CD4-positive, alpha-beta T cell (primary cell): Measurements from ENCODE around the gene BRI3BP. TPM values are rescaled to one million over a fixed set of nuclear protein-coding genes. Genes with fewer than 3 reads are reported as not detected.

Source experiments
- ATAC-seq: fragments of 200-7000 bp; cut with Tn5 transposase; one replicate; pipeline ENCODE4 v1.10.0; 2022; ENCODE audit warnings: mild to moderate bottlenecking; ENCODE audit not compliant: poor library complexity
- CTCF ChIA-PET: fragments of 350-600 bp; sonication (Branson Sonifier 250); formaldehyde crosslinking; loops from one replicate; lab custom pipeline; 2021; ENCODE audit warnings: antibody characterized with exemption, inconsistent platforms; lab: Charles Lee
- POLR2A ChIA-PET: fragments of 350-600 bp; sonication (Branson Sonifier 250); formaldehyde crosslinking; loops from one replicate; lab custom pipeline; 2021; ENCODE audit warnings: antibody characterized with exemption, inconsistent platforms; lab: Charles Lee
- DNase-seq, 14 experiments: peaks; one replicate each; pipeline ENCODE4 v3.0.0-alpha.2; 2013 to 2020; ENCODE audit warnings: mixed read lengths in 2 of 14
- H3K27ac ChIP-seq, 2 donors: one replicate each; pipeline versions ENCODE4 v1.5.1 to v1.7.0; 2013; ENCODE audit warnings: low read length in 2 of 2, low read depth in 1 of 2, mild to moderate bottlenecking in 1 of 2
- H3K27me3 ChIP-seq, 2 experiments: 1 replicate in 1 of 2; 2 replicates in 1 of 2; pipeline versions ENCODE4 v1.6.1 to v1.7.0; 2013; ENCODE audit warnings: low read length in 2 of 2, control low read depth in 1 of 2, mild to moderate bottlenecking in 1 of 2, moderate library complexity in 1 of 2; ENCODE audit not compliant: insufficient read depth in 2 of 2, control insufficient read depth in 1 of 2
- H3K36me3 ChIP-seq: one replicate; pipeline ENCODE4 v1.6.1; 2013; ENCODE audit warnings: low read length, control low read depth; ENCODE audit not compliant: insufficient read depth
- H3K4me1 ChIP-seq: one replicate; pipeline ENCODE4 v1.6.1; 2013; ENCODE audit warnings: low read length, control low read depth; ENCODE audit not compliant: insufficient read depth
- H3K4me3 ChIP-seq: one replicate; pipeline ENCODE4 v1.5.1; 2013; ENCODE audit warnings: mild to moderate bottlenecking, low read length, moderate library complexity
- H3K9me3 ChIP-seq, 2 experiments: 1 replicate in 1 of 2; 2 replicates in 1 of 2; pipeline versions ENCODE4 v1.6.1 to v1.7.0; 2013; ENCODE audit warnings: low read length in 2 of 2, mild to moderate bottlenecking in 2 of 2, control low read depth in 1 of 2, moderate library complexity in 1 of 2; ENCODE audit not compliant: control insufficient read depth in 1 of 2, insufficient read depth in 1 of 2
- H3K27ac Mint-ChIP-seq: one replicate; pipeline ENCODE4 v1.8.0; 2020; ENCODE audit warnings: mixed read lengths
- H3K27me3 Mint-ChIP-seq: one replicate; pipeline ENCODE4 v1.8.0; 2021; ENCODE audit warnings: mixed read lengths
- H3K36me3 Mint-ChIP-seq: one replicate; pipeline ENCODE4 v1.8.0; 2021; ENCODE audit warnings: low read depth, mixed read lengths
- H3K4me1 Mint-ChIP-seq: one replicate; pipeline ENCODE4 v1.8.0; 2021; ENCODE audit warnings: low read depth, mixed read lengths
- H3K4me3 Mint-ChIP-seq: one replicate; pipeline ENCODE4 v1.8.0; 2020; ENCODE audit warnings: mild to moderate bottlenecking, mixed read lengths
- H3K9me3 Mint-ChIP-seq: one replicate; pipeline ENCODE4 v1.8.0; 2020; ENCODE audit warnings: mixed read lengths
- CTCF ChIP-seq: fragments of 200-600 bp; IDR thresholded peaks from one replicate; pipeline ENCODE4 v1.8.0; 2022; ENCODE audit warnings: antibody characterized with exemption, mild to moderate bottlenecking
- intact Hi-C, 2 experiments: fragments of 100-400 bp; cut with DNase I in 1 of 2; cut with micrococcal nuclease in 1 of 2; formaldehyde crosslinking; loops; one replicate each; pipeline versions ENCODE4 v1.15.1 to v1.9.0; 2023 to 2025; cut with DNase I, micrococcal nuclease
- total RNA-seq, 174 experiments: library from RNA in 2 of 174; stranded (reverse) in 2 of 174; gene quantifications; one replicate each; pipeline ENCODE4 v1.2.3 and lab custom pipeline; 2021 to 2026

Gene BRI3BP
- total RNA-seq, 2 experiments from 2014 or later: 1.6 TPM

- CTCF ChIA-PET: no interaction called here
- H3K4me3 ChIP-seq: no peak overlapping the region
- POLR2A ChIA-PET: no interaction called here
- Mint-ChIP-seq H3K27me3 (no peaks in the 10 kb centered on the region), H3K27ac (no peak overlapping the region), H3K4me1 (no peaks in the 10 kb centered on the region), H3K36me3 (peaks cover 44% of the 10 kb centered on the region), H3K4me3 (no peak overlapping the region), H3K9me3 (no peaks in the 10 kb centered on the region)
- no peaks in the 10 kb centered on the region for H3K4me1 ChIP-seq
- H3K36me3 ChIP-seq: peaks cover 12% of the 10 kb centered on the region
- no peaks in the 10 kb centered on the region for H3K9me3 ChIP-seq
- intact Hi-C loops: no loop called here
- TF ChIP-seq CTCF: no peak
- H3K27me3 ChIP-seq: no peaks in the 10 kb centered on the region
- ATAC-seq: no peak
- H3K27ac ChIP-seq: no peak overlapping the region
- no peak for DNase-seq
Measured at GRCh38 chr12:125076103-125076502, 82.7 kb downstream of the BRI3BP start.

- no peaks in the 10 kb centered on the region for H3K27me3 Mint-ChIP-seq
Measured at GRCh38 chr12:125079084-125079483, 85.6 kb downstream of the BRI3BP start.

GRCh38 chr12:125079648-125080645 lies 86.5 kb downstream of the BRI3BP start:
- no peak for TF ChIP-seq CTCF
- DNase-seq: no peak
- intact Hi-C loops: no loop called here
- Histone ChIP-seq H3K4me3 (no peak overlapping the region), H3K27me3 (no peaks in the 10 kb centered on the region), H3K4me1 (no peaks in the 10 kb centered on the region), H3K9me3 (no peaks in the 10 kb centered on the region), H3K27ac (no peak overlapping the region), H3K36me3 (peaks cover 12% of the 10 kb centered on the region)
- no peak overlapping the region for H3K4me3 Mint-ChIP-seq
- no peak for ATAC-seq
- H3K4me1 Mint-ChIP-seq: no peaks in the 10 kb centered on the region
- H3K27ac Mint-ChIP-seq: no peak overlapping the region
- H3K36me3 Mint-ChIP-seq: peaks cover 51% of the 10 kb centered on the region
- POLR2A ChIA-PET: no interaction called here
- H3K27me3 Mint-ChIP-seq: no peaks in the 10 kb centered on the region
- no peaks in the 10 kb centered on the region for H3K9me3 Mint-ChIP-seq
- CTCF ChIA-PET: no interaction called here

More at GRCh38 chr12:125079084-125079483, 85.6 kb downstream of the BRI3BP start:
- Histone ChIP-seq H3K27ac (no peak overlapping the region), H3K4me1 (no peaks in the 10 kb centered on the region), H3K36me3 (peaks cover 12% of the 10 kb centered on the region), H3K27me3 (no peaks in the 10 kb centered on the region), H3K4me3 (no peak overlapping the region), H3K9me3 (no peaks in the 10 kb centered on the region)
- Mint-ChIP-seq H3K4me3 (no peak overlapping the region), H3K9me3 (no peaks in the 10 kb centered on the region), H3K27ac (no peak overlapping the region), H3K4me1 (no peaks in the 10 kb centered on the region), H3K36me3 (peaks cover 48% of the 10 kb centered on the region)
- intact Hi-C loops: no loop called here
- POLR2A ChIA-PET: no interaction called here
- DNase-seq: no peak
- TF ChIP-seq CTCF: no peak
- ATAC-seq: no peak
- CTCF ChIA-PET: no interaction called here

Other genes with a start within 250 kb of the BRI3BP start
- gene SCARB1, start 129.8 kb upstream of the BRI3BP start, total RNA-seq: 1 to 10 TPM; 2.3 to 3.7 TPM
- 1,000 to 10,000 TPM; 1,389 to 1,410 TPM for gene UBC, start 79.0 kb upstream of the BRI3BP start, total RNA-seq
- 10 to 100 TPM; 30.8 to 31.0 TPM for gene DHX37, start 4.5 kb upstream of the BRI3BP start, total RNA-seq
- gene AACS, start 71.8 kb downstream of the BRI3BP start, total RNA-seq: 10 to 100 TPM; 10.8 to 11.7 TPM
- not detected for gene TMEM132B, start 192.7 kb downstream of the BRI3BP start, total RNA-seq